ENCODE results near the gene MPHOSPH10.

- TF ChIP-seq, protein P1, sequence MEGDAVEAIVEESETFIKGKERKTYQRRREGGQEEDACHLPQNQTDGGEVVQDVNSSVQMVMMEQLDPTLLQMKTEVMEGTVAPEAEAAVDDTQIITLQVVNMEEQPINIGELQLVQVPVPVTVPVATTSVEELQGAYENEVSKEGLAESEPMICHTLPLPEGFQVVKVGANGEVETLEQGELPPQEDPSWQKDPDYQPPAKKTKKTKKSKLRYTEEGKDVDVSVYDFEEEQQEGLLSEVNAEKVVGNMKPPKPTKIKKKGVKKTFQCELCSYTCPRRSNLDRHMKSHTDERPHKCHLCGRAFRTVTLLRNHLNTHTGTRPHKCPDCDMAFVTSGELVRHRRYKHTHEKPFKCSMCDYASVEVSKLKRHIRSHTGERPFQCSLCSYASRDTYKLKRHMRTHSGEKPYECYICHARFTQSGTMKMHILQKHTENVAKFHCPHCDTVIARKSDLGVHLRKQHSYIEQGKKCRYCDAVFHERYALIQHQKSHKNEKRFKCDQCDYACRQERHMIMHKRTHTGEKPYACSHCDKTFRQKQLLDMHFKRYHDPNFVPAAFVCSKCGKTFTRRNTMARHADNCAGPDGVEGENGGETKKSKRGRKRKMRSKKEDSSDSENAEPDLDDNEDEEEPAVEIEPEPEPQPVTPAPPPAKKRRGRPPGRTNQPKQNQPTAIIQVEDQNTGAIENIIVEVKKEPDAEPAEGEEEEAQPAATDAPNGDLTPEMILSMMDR (IDR thresholded peaks at IDR 0.05; ENCODE audit: low read length) = peak; percentile 53
- TF ChIP-seq EZH2phosphoT487 (IDR thresholded peaks at IDR 0.05; ENCODE audit: low read length) = no peak
Measured at GRCh38 chr2:71154798-71155197, 24.4 kb downstream of the MPHOSPH10 start.
